Tibial nerve (tissue), 4 donors: ENCODE results near the gene CMSS1.

Experiments used
- EP300 ChIP-seq, 2 donors: sonication (generic); formaldehyde crosslinking; IDR thresholded peaks; one replicate each; pipeline ENCODE4 v1.6.1; 2017; ENCODE audit warnings: antibody characterized with exemption in 2 of 2, mild to moderate bottlenecking in 1 of 2
- TF ChIP-seq, protein P1 (sequence below), 5 experiments: fragments of 200-600 bp in 3 of 5; fragments of 450-650 bp in 2 of 5; sonication (generic) in 3 of 5; IDR thresholded peaks; one replicate each; pipeline ENCODE4 v1.5.1; 2016 to 2019; ENCODE audit warnings: antibody characterized with exemption in 5 of 5, mild to moderate bottlenecking in 3 of 5, moderate library complexity in 2 of 5

DNA sequence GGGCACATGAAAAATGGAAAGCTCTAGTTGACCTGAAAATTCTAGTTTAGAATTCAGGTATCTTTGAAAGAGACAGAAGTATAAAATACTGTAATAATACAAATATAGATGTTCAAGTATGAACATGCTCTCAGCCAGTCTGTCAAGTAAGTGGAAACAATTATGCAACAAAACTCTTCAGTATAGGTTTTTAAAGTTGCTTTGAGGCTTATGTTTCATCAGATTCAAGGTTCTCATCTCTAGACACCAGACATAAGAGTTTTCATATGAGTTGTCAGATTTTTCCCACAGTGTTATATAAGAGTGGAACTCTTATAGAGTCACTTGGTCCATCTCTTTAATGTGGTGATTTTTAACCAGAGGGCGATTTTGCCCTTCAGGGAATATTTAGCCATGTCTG lies 22.0 kb downstream of the CMSS1 start:
- TF ChIP-seq, protein P1, sequence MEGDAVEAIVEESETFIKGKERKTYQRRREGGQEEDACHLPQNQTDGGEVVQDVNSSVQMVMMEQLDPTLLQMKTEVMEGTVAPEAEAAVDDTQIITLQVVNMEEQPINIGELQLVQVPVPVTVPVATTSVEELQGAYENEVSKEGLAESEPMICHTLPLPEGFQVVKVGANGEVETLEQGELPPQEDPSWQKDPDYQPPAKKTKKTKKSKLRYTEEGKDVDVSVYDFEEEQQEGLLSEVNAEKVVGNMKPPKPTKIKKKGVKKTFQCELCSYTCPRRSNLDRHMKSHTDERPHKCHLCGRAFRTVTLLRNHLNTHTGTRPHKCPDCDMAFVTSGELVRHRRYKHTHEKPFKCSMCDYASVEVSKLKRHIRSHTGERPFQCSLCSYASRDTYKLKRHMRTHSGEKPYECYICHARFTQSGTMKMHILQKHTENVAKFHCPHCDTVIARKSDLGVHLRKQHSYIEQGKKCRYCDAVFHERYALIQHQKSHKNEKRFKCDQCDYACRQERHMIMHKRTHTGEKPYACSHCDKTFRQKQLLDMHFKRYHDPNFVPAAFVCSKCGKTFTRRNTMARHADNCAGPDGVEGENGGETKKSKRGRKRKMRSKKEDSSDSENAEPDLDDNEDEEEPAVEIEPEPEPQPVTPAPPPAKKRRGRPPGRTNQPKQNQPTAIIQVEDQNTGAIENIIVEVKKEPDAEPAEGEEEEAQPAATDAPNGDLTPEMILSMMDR (IDR thresholded peaks at IDR 0.05): no peak
- no peak for TF ChIP-seq EP300 (IDR thresholded peaks at IDR 0.05)
